ENCODE results near the gene RCOR2.

DNA sequence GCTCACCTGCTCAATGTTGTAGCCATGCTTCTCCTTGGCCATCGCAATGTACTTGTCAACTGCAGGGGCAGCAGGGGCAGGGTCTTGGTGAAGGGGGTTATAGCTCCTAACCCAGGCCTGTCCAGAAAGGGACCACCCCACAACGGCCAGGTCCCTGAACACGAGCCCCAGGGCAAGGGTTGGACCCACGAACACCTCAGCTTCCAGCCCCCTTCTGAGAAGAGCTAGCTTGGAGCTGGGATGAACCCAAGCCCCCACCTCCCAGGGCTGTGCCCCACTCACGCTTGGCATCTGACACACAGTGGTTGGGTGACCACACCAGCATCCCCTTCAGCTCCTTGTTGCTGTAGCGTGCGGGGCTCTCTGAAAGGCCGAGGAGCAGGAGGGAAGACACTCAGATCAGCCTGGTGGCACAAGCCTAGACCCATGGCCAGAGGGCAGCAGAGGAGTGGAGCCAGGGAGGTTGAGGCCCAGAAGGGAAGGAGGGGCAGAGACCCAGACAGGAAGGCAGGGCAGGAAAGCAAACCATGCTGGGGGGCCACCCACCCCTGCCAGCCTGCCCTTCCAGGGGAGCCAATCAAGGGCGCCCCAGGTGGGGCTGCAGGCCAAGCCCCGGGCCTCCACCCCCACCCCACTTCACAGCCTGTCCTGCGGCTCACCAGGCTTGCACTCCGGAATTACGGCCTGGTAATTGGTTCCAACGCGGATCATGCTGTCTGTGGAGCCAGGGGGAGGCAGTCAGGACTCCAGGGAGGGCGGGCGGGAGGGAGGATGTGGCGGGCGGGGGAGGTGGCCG lies 1.9 kb downstream of the RCOR2 start:
- TF ChIP-seq, protein P1, sequence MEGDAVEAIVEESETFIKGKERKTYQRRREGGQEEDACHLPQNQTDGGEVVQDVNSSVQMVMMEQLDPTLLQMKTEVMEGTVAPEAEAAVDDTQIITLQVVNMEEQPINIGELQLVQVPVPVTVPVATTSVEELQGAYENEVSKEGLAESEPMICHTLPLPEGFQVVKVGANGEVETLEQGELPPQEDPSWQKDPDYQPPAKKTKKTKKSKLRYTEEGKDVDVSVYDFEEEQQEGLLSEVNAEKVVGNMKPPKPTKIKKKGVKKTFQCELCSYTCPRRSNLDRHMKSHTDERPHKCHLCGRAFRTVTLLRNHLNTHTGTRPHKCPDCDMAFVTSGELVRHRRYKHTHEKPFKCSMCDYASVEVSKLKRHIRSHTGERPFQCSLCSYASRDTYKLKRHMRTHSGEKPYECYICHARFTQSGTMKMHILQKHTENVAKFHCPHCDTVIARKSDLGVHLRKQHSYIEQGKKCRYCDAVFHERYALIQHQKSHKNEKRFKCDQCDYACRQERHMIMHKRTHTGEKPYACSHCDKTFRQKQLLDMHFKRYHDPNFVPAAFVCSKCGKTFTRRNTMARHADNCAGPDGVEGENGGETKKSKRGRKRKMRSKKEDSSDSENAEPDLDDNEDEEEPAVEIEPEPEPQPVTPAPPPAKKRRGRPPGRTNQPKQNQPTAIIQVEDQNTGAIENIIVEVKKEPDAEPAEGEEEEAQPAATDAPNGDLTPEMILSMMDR (conservative IDR thresholded peaks at IDR 0.05 in 1 of 2, IDR thresholded peaks at IDR 0.05 in 1 of 2; ENCODE audit: low read depth in 1 of 2, low read length in 2 of 2) = no peak
- TF ChIP-seq EZH2 (IDR thresholded peaks at IDR 0.05; ENCODE audit: low read length, missing control alignments) = no peak
